Inferior parietal cortex (tissue), 1 donor: ENCODE data around the gene CMC1.
"Not testable (repeated sequence)": the region's sequence is repeated elsewhere in the genome, so short reads cannot be mapped to it uniquely, and the experiment has no call there.

Experiments
- DNase-seq: peaks from one replicate; pipeline ENCODE4 v3.0.0-alpha.2; 2016; ENCODE audit errors: extremely low spot score

Gene CMC1

GRCh38 chr3:28244491-28244890, 3.1 kb downstream of the CMC1 start:
- no peak for DNase-seq

GRCh38 chr3:28247286-28247685, 5.9 kb downstream of the CMC1 start:
- DNase-seq: no peak

GRCh38 chr3:28250999-28251398, 9.6 kb downstream of the CMC1 start:
- no peak for DNase-seq

- DNase-seq: no peak
Measured at GRCh38 chr3:28252001-28252431, 10.6 kb downstream of the CMC1 start.

GRCh38 chr3:28253040-28253715, 11.8 kb downstream of the CMC1 start:
- DNase-seq: no peak

- no peak for DNase-seq
Measured at GRCh38 chr3:28262001-28262400, 20.6 kb downstream of the CMC1 start.

- DNase-seq: no peak
Measured at GRCh38 chr3:28265641-28266040, 24.2 kb downstream of the CMC1 start.

GRCh38 chr3:28267984-28268849, 26.8 kb downstream of the CMC1 start:
- no peak for DNase-seq

GRCh38 chr3:28268989-28269388, 27.6 kb downstream of the CMC1 start:
- DNase-seq: no peak

- not testable (repeated sequence) for DNase-seq
Measured at GRCh38 chr3:28269884-28270283, 28.5 kb downstream of the CMC1 start.

GRCh38 chr3:28273837-28274236, 32.4 kb downstream of the CMC1 start:
- no peak for DNase-seq

- no peak for DNase-seq
Measured at GRCh38 chr3:28278918-28279317, 37.5 kb downstream of the CMC1 start.

GRCh38 chr3:28279770-28280169, 38.4 kb downstream of the CMC1 start:
- DNase-seq: no peak

GRCh38 chr3:28280781-28281180, 39.4 kb downstream of the CMC1 start:
- DNase-seq: no peak

GRCh38 chr3:28286595-28286994, 45.2 kb downstream of the CMC1 start:
- peak; percentile 58 for DNase-seq

GRCh38 chr3:28287046-28287445, 45.6 kb downstream of the CMC1 start:
- no peak for DNase-seq

GRCh38 chr3:28290863-28291300, 49.5 kb downstream of the CMC1 start:
- DNase-seq: no peak

- no peak for DNase-seq
Measured at GRCh38 chr3:28291577-28291976, 50.2 kb downstream of the CMC1 start.

GRCh38 chr3:28292622-28293021, 51.2 kb downstream of the CMC1 start:
- no peak for DNase-seq

- no peak for DNase-seq
Measured at GRCh38 chr3:28294667-28295413, 53.4 kb downstream of the CMC1 start.

GRCh38 chr3:28295898-28296490, 54.6 kb downstream of the CMC1 start:
- DNase-seq: no peak

- no peak for DNase-seq
Measured at GRCh38 chr3:28299705-28300104, 58.3 kb downstream of the CMC1 start.
